ENCODE measurements around the gene NCOA7.
"Not testable (repeated sequence)": the region's sequence is repeated elsewhere in the genome, so short reads cannot be mapped to it uniquely, and the experiment has no call there.

The NCOA7 gene

DNA sequence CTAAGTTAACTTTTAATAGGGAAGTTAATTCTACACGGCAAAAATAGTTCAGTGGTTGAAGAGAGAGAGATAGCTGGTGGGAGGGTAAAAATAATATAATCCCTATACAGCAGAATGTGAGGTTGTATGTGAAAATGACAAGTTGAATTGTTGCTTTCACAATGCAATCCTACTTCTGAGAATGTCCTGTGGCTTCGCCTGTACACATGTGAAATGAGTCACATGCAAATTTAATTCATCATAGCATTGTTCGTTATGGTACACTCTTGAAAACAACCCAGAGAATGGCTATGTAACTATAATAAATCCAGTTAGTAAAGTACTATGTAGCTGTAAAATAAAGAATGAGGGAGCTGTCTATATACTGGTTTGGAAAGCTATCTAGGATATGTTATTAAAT lies 119.8 kb downstream of the NCOA7 start:
- DNase-seq, result no peak
- Histone ChIP-seq H3K36me3 (replicated peaks; ENCODE audit: insufficient read depth, low read length) (no peaks in the 10 kb centered on the region), H3K27ac (ENCODE audit: low read length) (no peak overlapping the region)

GRCh38 chr6:125911051-125911451 lies 120.3 kb downstream of the NCOA7 start:
- not testable (repeated sequence) for DNase-seq; H3K79me2 ChIP-seq (ENCODE audit: low read length); H3K27ac ChIP-seq (ENCODE audit: low read length); H3K36me3 ChIP-seq (replicated peaks; ENCODE audit: insufficient read depth, low read length); H2AFZ ChIP-seq (ENCODE audit: low read length); H4K20me1 ChIP-seq (ENCODE audit: insufficient read depth, low read length); H3K4me2 ChIP-seq (ENCODE audit: low read depth, low read length); H3K4me3 ChIP-seq (ENCODE audit: low read length); H3K4me1 ChIP-seq (ENCODE audit: low read length); H3K9me3 ChIP-seq (replicated peaks; ENCODE audit: insufficient read depth, low read length); H3K9ac ChIP-seq (ENCODE audit: low read length); H3K27me3 ChIP-seq (replicated peaks; ENCODE audit: insufficient read depth, low read length); H3F3A ChIP-seq (ENCODE audit: insufficient read depth, low read length); H3K9me2 ChIP-seq (replicated peaks; ENCODE audit: insufficient read depth, low read length)

More for the DNA sequence above, 119.8 kb downstream of the NCOA7 start:
- H4K20me1 ChIP-seq (ENCODE audit: insufficient read depth, low read length), result no peaks in the 10 kb centered on the region
- H3K4me2 ChIP-seq (ENCODE audit: low read depth, low read length), result no peak overlapping the region
- TF ChIP-seq EZH2 (optimal IDR thresholded peaks at IDR 0.05; ENCODE audit: low read depth, low read length) (no peak), EZH2phosphoT487 (IDR thresholded peaks at IDR 0.05; ENCODE audit: low read length) (no peak), CTCF (IDR thresholded peaks at IDR 0.05; ENCODE audit: low read length) (no peak)
- no peak overlapping the region for H3K4me3 ChIP-seq (ENCODE audit: low read length)
- no peaks in the 10 kb centered on the region for H3K9me2 ChIP-seq (replicated peaks; ENCODE audit: insufficient read depth, low read length)
- no peaks in the 10 kb centered on the region for H3K27me3 ChIP-seq (replicated peaks; ENCODE audit: insufficient read depth, low read length)
- H3K79me2 ChIP-seq (ENCODE audit: low read length), result no peaks in the 10 kb centered on the region
- no peak overlapping the region for H3K9ac ChIP-seq (ENCODE audit: low read length)
- H3K9me3 ChIP-seq (replicated peaks; ENCODE audit: insufficient read depth, low read length), result no peaks in the 10 kb centered on the region
- H3K4me1 ChIP-seq (ENCODE audit: low read length), result no peaks in the 10 kb centered on the region
- no peaks in the 10 kb centered on the region for H3F3A ChIP-seq (ENCODE audit: insufficient read depth, low read length)
- no peak overlapping the region for H2AFZ ChIP-seq (ENCODE audit: low read length)

- not testable (repeated sequence) for H3K4me3 ChIP-seq (ENCODE audit: low read length); H3K9me3 ChIP-seq (replicated peaks; ENCODE audit: insufficient read depth, low read length); H3K9ac ChIP-seq (ENCODE audit: low read length); H4K20me1 ChIP-seq (ENCODE audit: insufficient read depth, low read length); H3K9me2 ChIP-seq (replicated peaks; ENCODE audit: insufficient read depth, low read length); DNase-seq; H3K36me3 ChIP-seq (replicated peaks; ENCODE audit: insufficient read depth, low read length); H3K79me2 ChIP-seq (ENCODE audit: low read length); H3K4me1 ChIP-seq (ENCODE audit: low read length); H3K4me2 ChIP-seq (ENCODE audit: low read depth, low read length); H3F3A ChIP-seq (ENCODE audit: insufficient read depth, low read length); H3K27me3 ChIP-seq (replicated peaks; ENCODE audit: insufficient read depth, low read length); H2AFZ ChIP-seq (ENCODE audit: low read length); H3K27ac ChIP-seq (ENCODE audit: low read length)
Measured at GRCh38 chr6:125912430-125912829, 121.7 kb downstream of the NCOA7 start.

GRCh38 chr6:125913145-125913544 lies 122.4 kb downstream of the NCOA7 start:
- no peak overlapping the region for H3K9ac ChIP-seq (ENCODE audit: low read length)
- no peaks in the 10 kb centered on the region for H3K36me3 ChIP-seq (replicated peaks; ENCODE audit: insufficient read depth, low read length)
- no peak overlapping the region for H2AFZ ChIP-seq (ENCODE audit: low read length)
- H4K20me1 ChIP-seq (ENCODE audit: insufficient read depth, low read length), result no peaks in the 10 kb centered on the region
- H3K9me2 ChIP-seq (replicated peaks; ENCODE audit: insufficient read depth, low read length), result no peaks in the 10 kb centered on the region
- H3K9me3 ChIP-seq (replicated peaks; ENCODE audit: insufficient read depth, low read length), result no peaks in the 10 kb centered on the region
- no peak for DNase-seq
- H3K4me1 ChIP-seq (ENCODE audit: low read length), result no peaks in the 10 kb centered on the region
- no peaks in the 10 kb centered on the region for H3K27me3 ChIP-seq (replicated peaks; ENCODE audit: insufficient read depth, low read length)
- TF ChIP-seq CTCF (IDR thresholded peaks at IDR 0.05; ENCODE audit: low read length) (no peak), EZH2phosphoT487 (IDR thresholded peaks at IDR 0.05; ENCODE audit: low read length) (no peak), EZH2 (optimal IDR thresholded peaks at IDR 0.05; ENCODE audit: low read depth, low read length) (no peak)
- H3K4me3 ChIP-seq (ENCODE audit: low read length), result no peak overlapping the region
- H3K4me2 ChIP-seq (ENCODE audit: low read depth, low read length), result no peak overlapping the region
- 0 out of 2 replicates have a peak, but pooled peaks cover 3% of the 10 kb centered on the region for H3F3A ChIP-seq (ENCODE audit: insufficient read depth, low read length)
- no peak overlapping the region for H3K27ac ChIP-seq (ENCODE audit: low read length)
- no peaks in the 10 kb centered on the region for H3K79me2 ChIP-seq (ENCODE audit: low read length)

Measured in MM.1S (cell line).